ENCODE data around the gene FLRT1. TPM values are rescaled to one million over a fixed set of nuclear protein-coding genes. Genes with fewer than 3 reads are reported as not detected.

Gene FLRT1
- total and polyA plus RNA-seq, 2 donors: 0.66 to 1.7 TPM

DNA sequence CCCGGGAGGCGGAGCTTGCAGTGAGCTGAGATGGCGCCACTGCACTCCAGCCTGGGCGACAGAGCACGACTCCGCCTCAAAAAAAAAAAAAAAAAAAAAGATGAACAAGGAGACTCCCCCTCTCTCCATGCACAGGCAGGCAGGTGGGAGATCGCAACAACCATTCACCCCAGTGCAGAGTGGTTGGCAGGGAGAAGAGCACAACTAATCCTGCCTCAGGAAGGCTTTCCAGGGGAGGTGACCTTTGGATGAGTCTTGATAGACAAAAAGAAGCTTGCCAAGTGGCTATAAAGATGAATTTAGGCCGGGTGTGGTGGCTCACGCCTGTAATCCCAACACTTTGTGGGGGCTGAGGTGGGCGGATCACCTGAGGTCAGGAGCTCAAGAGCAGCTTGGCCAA lies 30.0 kb downstream of the FLRT1 start:
- 92% methylated on average over 10 of the region's 10 CpGs for WGBS
- H3K36me3 ChIP-seq (ENCODE audit: insufficient read depth): no peaks in the 10 kb centered on the region
- H3K27ac ChIP-seq (ENCODE audit: low read depth): no peak overlapping the region
- no peak overlapping the region for H3K4me3 ChIP-seq (ENCODE audit: low read depth, low read length)
- DNase-seq (ENCODE audit: extremely low spot score): no peak
- H3K4me1 ChIP-seq (ENCODE audit: insufficient read depth): no peaks in the 10 kb centered on the region

DNA sequence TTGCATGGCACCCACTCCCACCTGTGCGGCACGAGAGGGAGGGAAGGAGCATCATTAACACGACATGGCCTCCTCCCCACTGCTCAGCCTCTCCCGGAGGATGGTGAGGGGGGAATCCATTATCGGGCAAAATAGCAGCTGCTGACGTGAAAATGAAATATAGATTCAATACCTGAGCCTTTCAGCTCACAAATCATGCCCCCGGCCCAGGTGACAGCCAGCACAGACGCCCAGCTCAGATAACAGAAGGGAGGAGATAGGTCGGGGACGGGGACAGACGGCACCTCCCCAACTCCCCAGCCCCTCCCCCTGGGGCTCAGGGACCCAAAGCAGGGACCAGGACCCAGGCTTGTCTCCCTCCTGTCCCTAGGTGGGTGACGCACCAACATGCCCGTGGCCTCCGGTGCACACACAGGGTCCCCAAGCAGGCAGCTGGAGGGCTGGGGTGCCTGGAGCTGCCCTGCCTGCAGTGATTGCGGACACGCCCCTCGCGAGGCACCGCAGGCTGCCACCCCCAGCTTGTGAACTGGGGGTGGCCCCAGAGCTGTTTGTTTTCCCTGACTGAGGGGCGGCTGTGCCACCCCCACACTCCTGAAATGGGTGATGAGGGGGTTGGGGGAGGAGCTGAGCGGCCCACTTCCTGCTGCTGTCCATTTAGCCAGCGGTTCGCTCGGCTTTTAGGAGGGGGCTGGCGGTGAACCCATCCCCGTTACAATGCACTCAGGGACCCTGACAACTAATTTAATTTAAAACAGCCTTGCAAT lies 31.7 kb downstream of the FLRT1 start:
- no peaks in the 10 kb centered on the region for H3K4me1 ChIP-seq (ENCODE audit: insufficient read depth)
- no peaks in the 10 kb centered on the region for H3K36me3 ChIP-seq (ENCODE audit: insufficient read depth)
- no peak overlapping the region for H3K27ac ChIP-seq (ENCODE audit: low read depth)
- 74% methylated on average over 26 of the region's 26 CpGs for WGBS
- DNase-seq (ENCODE audit: extremely low spot score): no peak
- no peak overlapping the region for H3K4me3 ChIP-seq (ENCODE audit: low read depth, low read length)

DNA sequence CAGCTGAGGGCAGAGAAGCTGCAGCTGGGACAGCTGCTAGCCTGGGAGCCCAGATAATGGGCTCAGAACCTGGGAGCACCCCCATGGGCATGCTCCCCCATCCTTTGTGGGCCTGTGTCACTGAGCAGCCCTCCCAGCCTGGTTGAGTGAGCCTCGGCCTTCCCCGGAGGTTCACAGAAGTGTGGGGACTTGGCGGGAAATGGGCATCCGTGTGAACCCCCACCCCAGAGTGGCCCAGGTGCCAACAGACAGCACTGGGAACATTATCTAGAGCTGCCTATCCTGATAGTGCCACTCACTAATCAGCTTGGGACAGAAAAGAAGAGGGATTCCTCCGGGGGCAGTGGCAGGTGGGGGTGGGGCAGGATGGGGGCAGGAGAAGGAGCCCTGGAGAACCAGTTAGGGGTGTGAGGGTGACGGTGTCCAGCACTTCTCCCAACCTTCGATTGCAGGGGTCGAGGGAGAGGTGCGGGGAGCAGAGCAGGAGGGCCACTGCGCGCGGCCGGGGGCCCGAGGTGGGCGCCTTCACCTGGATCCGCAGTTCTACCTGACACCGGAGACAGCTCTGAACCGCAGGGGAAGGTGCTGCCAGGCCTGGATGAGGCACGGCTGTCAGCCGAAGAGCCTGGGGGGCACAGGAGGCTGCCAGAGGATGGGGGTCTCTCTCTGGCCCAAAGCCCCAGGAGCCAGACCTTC lies 33.1 kb downstream of the FLRT1 start:
- WGBS: 87% methylated on average over 20 of the region's 20 CpGs
- Histone ChIP-seq H3K27ac (ENCODE audit: low read depth) (no peak overlapping the region), H3K4me1 (ENCODE audit: insufficient read depth) (no peaks in the 10 kb centered on the region), H3K36me3 (ENCODE audit: insufficient read depth) (no peaks in the 10 kb centered on the region), H3K4me3 (ENCODE audit: low read depth, low read length) (no peak overlapping the region)
- DNase-seq (ENCODE audit: extremely low spot score): no peak

DNA sequence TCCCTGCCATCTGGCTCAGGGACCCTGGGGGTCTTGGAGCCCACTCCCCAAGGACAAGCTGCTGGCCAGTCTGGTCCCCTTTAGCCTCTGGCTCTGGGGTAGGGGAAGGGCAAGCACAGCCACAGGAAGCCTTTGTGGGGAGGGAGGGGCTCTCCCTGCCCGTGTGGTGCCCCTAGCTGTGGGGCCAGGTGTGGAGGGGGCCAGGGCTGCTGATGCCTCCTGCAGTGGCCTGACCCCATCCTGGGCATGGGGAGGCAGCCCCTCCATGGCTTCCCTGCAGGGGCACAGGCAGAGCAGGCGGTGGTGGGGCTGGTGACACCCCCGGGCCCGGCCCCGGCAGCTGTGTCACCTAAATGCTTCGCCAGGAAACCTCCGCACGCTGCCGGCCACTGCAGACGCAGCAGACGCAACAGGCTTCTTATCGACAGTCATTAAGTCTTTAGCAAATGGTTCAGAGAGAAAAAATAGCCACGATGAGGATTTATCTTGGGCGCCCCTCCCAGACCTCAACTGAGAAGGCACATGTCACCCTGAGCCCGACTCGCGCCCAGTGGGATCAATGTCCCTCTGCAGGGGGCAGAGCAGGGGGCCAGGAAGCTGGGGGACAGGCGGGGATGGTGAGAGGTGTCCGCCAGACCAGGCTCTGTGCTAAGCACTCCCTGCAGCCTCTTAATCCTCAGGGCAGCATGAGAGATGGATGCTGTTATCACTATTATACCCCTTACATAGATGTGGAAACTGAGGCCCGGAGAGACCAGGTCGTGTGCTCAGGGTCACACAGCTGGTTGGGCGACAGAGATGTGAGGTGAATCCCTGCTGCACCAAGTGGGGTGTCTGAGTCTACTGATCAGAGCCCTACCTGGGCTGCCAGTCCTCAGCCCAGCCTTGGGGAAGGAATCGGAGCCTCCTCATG lies 33.9 kb downstream of the FLRT1 start:
- Histone ChIP-seq H3K4me3 (ENCODE audit: low read depth, low read length) (no peak overlapping the region), H3K4me1 (ENCODE audit: insufficient read depth) (no peaks in the 10 kb centered on the region), H3K27ac (ENCODE audit: low read depth) (no peak overlapping the region), H3K36me3 (ENCODE audit: insufficient read depth) (no peaks in the 10 kb centered on the region)
- no peak for DNase-seq (ENCODE audit: extremely low spot score)
- 71% methylated on average over 23 of the region's 23 CpGs for WGBS

DNA sequence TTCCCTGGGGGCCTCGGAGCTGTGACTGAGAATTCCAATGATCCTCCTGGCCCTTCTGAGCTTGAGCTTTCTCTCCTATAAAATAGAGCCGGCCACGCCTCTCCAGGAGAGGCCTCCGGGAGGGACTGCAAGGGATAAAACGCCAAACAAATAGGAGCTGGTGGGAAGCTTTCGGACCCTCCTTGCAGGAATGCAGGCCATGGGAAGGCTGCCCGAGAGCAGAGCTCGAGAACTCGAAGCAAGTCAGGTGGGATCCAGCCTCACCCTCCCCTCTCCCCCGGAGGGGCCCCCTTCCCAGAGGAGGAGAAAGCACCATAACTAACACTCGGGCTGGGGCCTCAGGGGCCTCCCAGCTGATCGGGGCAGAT lies 34.6 kb downstream of the FLRT1 start:
- WGBS: 69% methylated on average over 12 of the region's 12 CpGs
- Histone ChIP-seq H3K36me3 (ENCODE audit: insufficient read depth) (no peaks in the 10 kb centered on the region), H3K4me3 (ENCODE audit: low read depth, low read length) (no peak overlapping the region), H3K27ac (ENCODE audit: low read depth) (no peak overlapping the region), H3K4me1 (ENCODE audit: insufficient read depth) (no peaks in the 10 kb centered on the region)
- peak; percentile 67 for DNase-seq (ENCODE audit: extremely low spot score)

DNA sequence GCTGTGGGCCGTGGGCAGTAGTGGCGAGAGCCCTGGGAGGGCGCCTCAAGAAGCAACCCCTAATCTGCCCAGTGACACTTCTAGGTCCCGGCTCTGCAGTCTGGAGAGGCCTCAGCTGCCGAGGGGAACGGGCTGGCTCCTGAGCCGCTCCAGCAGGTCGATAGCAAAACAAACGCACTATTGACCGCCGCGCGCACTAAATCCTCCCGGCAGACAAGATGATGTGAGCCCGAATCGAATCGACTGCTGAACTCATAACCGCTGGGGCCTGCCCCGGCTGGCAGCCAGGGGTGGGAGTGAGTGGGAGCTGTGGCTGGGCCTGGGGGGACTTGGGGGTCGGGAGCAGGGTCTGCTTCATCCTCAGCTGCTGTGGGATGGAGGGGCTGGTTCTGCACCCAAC lies 36.1 kb downstream of the FLRT1 start:
- no peak overlapping the region for H3K27ac ChIP-seq (ENCODE audit: low read depth)
- DNase-seq (ENCODE audit: extremely low spot score): no peak
- 67% methylated on average over 20 of the region's 20 CpGs for WGBS
- no peak overlapping the region for H3K4me3 ChIP-seq (ENCODE audit: low read depth, low read length)
- no peaks in the 10 kb centered on the region for H3K36me3 ChIP-seq (ENCODE audit: insufficient read depth)
- no peaks in the 10 kb centered on the region for H3K4me1 ChIP-seq (ENCODE audit: insufficient read depth)

DNA sequence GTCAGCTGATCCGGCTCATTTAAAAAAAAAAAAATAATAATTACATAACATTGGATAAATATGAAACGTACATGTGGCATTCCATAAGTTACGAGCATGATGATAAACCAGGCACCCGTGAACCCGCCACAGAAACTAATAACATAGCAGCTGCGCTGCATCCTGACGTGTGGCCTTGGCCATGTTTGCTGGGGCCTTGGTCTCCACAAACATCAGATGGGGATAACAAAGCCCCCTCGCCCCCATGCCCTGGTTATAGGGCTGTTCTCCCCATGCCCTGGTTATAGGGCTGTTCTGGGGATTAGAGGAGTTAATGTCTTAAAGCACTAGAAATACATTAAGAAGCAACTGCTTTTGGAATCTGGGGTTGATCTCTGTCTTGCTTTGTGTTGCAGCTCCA lies 36.7 kb downstream of the FLRT1 start:
- WGBS: 72% methylated on average over 8 of the region's 8 CpGs
- H3K36me3 ChIP-seq (ENCODE audit: insufficient read depth): no peaks in the 10 kb centered on the region
- no peak for DNase-seq (ENCODE audit: extremely low spot score)
- no peak overlapping the region for H3K27ac ChIP-seq (ENCODE audit: low read depth)
- no peaks in the 10 kb centered on the region for H3K4me1 ChIP-seq (ENCODE audit: insufficient read depth)
- no peak overlapping the region for H3K4me3 ChIP-seq (ENCODE audit: low read depth, low read length)

DNA sequence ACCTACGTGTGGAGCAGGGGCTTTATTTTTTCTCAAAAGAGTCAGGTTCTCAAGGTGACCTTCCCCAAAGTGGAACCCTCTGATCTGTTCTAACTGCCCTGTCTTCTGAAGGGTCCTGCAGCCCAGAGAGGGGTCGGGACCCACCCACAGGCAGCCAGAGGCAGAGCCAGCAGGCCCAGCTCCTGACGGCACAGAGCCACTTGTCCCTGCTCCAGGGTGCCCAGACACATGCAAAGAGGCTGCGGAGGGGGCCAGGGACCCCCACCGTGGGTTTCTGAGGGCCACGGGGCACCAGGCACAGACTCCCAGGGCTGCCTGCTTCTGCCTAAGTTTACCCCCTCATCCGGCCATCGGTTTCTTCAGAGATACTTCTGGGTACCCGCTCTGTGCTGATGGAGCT lies 37.1 kb downstream of the FLRT1 start:
- 87% methylated on average over 9 of the region's 9 CpGs for WGBS
- Histone ChIP-seq H3K36me3 (ENCODE audit: insufficient read depth) (no peaks in the 10 kb centered on the region), H3K4me3 (ENCODE audit: low read depth, low read length) (no peak overlapping the region), H3K27ac (ENCODE audit: low read depth) (no peak overlapping the region), H3K4me1 (ENCODE audit: insufficient read depth) (no peaks in the 10 kb centered on the region)
- no peak for DNase-seq (ENCODE audit: extremely low spot score)

DNA sequence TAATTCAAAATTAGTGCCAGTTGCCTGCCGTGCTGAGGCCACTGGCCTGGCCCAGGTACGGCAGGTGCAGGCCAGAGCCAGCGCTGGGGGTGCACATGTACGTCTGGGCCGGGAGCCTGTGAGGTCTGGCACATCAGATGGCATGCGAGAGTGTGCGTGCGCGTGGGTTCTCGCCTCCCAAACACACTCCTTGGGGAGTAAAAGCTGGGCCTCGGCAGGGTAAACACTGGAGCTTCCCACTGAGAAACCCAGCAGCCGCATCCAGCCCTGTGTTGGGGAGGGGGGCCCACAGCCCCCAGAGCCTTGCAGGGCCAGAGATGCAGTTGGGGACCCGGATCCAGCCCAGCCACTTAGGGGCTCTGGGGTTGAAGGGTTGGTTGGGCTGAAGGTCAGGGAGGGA lies 37.8 kb downstream of the FLRT1 start:
- WGBS: 82% methylated on average over 13 of the region's 13 CpGs

DNA sequence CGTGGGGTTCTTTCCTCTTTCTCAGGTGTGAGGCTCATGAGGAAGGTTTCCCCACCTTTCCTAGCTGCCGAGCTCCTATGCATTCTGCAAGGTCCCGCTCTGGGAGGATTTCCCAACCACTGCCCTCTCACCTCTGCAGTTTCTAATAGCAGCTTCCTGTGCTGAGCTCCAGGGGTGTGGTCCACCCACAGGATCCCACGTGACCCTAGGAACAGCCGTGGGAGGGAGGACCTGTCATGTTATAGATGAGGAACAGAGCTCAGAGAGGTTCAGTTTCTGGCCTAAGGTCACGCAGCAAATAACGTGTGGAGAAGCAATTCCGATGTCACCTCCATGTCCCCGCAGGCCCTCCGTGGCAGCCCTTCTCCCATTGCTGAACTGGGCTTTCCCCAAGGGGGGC lies 38.5 kb downstream of the FLRT1 start:
- H3K27ac ChIP-seq (ENCODE audit: low read depth): no peak overlapping the region
- WGBS: 77% methylated on average over 10 of the region's 10 CpGs
- DNase-seq (ENCODE audit: extremely low spot score): no peak
- no peak overlapping the region for H3K4me3 ChIP-seq (ENCODE audit: low read depth, low read length)
- H3K4me1 ChIP-seq (ENCODE audit: insufficient read depth): no peaks in the 10 kb centered on the region
- no peaks in the 10 kb centered on the region for H3K36me3 ChIP-seq (ENCODE audit: insufficient read depth)

More for the DNA sequence above, 37.8 kb downstream of the FLRT1 start:
- no peaks in the 10 kb centered on the region for H3K4me1 ChIP-seq (ENCODE audit: insufficient read depth)
- H3K36me3 ChIP-seq (ENCODE audit: insufficient read depth): no peaks in the 10 kb centered on the region
- no peak overlapping the region for H3K4me3 ChIP-seq (ENCODE audit: low read depth, low read length)
- DNase-seq (ENCODE audit: extremely low spot score): no peak
- H3K27ac ChIP-seq (ENCODE audit: low read depth): no peak overlapping the region

DNA sequence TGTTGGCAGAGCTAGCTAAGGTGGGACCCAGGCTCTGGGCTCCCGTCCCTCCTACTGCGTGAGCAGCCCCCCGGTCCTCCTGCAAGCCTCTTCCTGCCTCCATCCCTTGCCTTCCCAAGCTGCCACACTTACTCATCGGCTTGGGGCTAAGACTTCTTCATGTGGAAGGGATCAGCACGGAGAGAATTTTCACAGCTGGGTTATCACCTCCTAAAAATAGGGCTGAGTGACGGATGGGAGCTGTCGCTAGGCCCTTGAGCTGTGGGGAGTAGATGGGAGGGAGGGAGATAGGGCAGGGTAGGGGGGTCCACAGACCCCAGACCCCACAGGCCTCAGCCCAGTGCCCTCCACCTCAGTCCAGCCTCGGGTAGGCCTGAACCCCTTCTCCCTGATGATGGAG lies 41.0 kb downstream of the FLRT1 start:
- Histone ChIP-seq H3K4me3 (ENCODE audit: low read depth, low read length) (no peak overlapping the region), H3K27ac (ENCODE audit: low read depth) (no peak overlapping the region), H3K36me3 (ENCODE audit: insufficient read depth) (no peaks in the 10 kb centered on the region), H3K4me1 (ENCODE audit: insufficient read depth) (no peaks in the 10 kb centered on the region)
- DNase-seq (ENCODE audit: extremely low spot score): no peak
- 89% methylated on average over 8 of the region's 8 CpGs for WGBS

DNA sequence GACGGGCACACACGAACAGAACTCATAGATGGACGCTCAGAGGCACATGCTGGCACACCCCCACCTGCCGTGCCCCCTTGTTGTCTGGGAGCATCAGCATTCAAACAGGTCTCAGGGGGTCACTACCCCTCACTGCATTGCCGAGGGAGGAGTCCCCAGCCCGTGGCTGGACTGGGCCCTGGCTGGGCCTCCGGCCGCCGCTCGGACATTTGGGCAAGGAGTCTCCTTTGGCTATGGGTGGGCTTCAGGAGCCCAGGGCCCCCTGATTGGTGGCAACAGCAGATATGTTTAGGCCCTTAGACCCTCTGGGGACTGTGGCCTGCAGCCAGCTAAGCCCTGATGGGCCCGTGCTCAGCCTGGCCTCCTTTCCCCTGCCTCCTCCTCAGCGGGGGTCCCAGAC lies 41.9 kb downstream of the FLRT1 start:
- WGBS: 93% methylated on average over 12 of the region's 12 CpGs

DNA sequence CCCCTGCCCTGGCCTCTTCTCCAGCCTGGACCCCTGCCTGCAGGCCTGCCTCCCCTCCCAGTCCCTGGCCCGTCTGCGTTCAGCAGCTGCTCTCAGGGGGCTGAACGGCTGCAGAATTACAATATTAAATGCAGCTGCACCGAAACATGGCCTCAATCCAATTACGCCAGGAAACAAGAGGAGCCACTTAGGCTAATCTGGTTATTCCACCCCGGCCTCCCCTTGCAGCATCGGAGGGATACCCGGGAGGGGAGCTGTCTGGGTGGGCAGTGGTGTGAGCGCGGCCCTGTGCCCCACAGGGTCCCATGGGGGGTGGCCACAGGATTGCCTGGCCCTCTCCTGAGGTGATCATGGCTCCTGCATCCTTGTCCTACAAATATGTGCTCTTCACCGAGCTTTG lies 42.6 kb downstream of the FLRT1 start:
- 65% methylated on average over 11 of the region's 11 CpGs for WGBS
- H3K36me3 ChIP-seq (ENCODE audit: insufficient read depth): no peaks in the 10 kb centered on the region
- H3K27ac ChIP-seq (ENCODE audit: low read depth): no peak overlapping the region
- no peaks in the 10 kb centered on the region for H3K4me1 ChIP-seq (ENCODE audit: insufficient read depth)
- no peak overlapping the region for H3K4me3 ChIP-seq (ENCODE audit: low read depth, low read length)
- DNase-seq (ENCODE audit: extremely low spot score): peak; percentile 62

More for the DNA sequence above, 41.9 kb downstream of the FLRT1 start:
- H3K4me3 ChIP-seq (ENCODE audit: low read depth, low read length): no peak overlapping the region
- H3K27ac ChIP-seq (ENCODE audit: low read depth): no peak overlapping the region
- no peaks in the 10 kb centered on the region for H3K36me3 ChIP-seq (ENCODE audit: insufficient read depth)
- DNase-seq (ENCODE audit: extremely low spot score): no peak
- H3K4me1 ChIP-seq (ENCODE audit: insufficient read depth): no peaks in the 10 kb centered on the region
